ENCODE results near the gene RMRP.
"Not testable (repeated sequence)": the region's sequence is repeated elsewhere in the genome, so short reads cannot be mapped to it uniquely, and the experiment has no call there.

The RMRP gene

GRCh38 chr9:35643046-35643445 lies 14.8 kb downstream of the RMRP start:
- no peak overlapping the region for H3K27ac ChIP-seq (ENCODE audit: poor library complexity, severe bottlenecking)
- peaks cover 3% of the 10 kb centered on the region for H3K4me1 ChIP-seq (ENCODE audit: insufficient read depth, poor library complexity, severe bottlenecking)
- no peak for TF ChIP-seq CTCF (IDR thresholded peaks at IDR 0.05; ENCODE audit: poor library complexity, severe bottlenecking)
- DNase-seq (ENCODE audit: low spot score), result no peak
- no peak for ATAC-seq (ENCODE audit: low read depth)
- no peak overlapping the region for H3K4me3 ChIP-seq (ENCODE audit: severe bottlenecking)
- no peaks in the 10 kb centered on the region for H3K27me3 ChIP-seq (ENCODE audit: insufficient read depth, poor library complexity, severe bottlenecking)
- no peaks in the 10 kb centered on the region for H3K36me3 ChIP-seq (ENCODE audit: low read depth)
- H3K9me3 ChIP-seq (ENCODE audit: severe bottlenecking), result no peaks in the 10 kb centered on the region

GRCh38 chr9:35641478-35641877 lies 16.3 kb downstream of the RMRP start:
- not testable (repeated sequence) for DNase-seq (ENCODE audit: low spot score); H3K4me3 ChIP-seq (ENCODE audit: severe bottlenecking); H3K36me3 ChIP-seq (ENCODE audit: low read depth); H3K9me3 ChIP-seq (ENCODE audit: severe bottlenecking); H3K27me3 ChIP-seq (ENCODE audit: insufficient read depth, poor library complexity, severe bottlenecking); H3K4me1 ChIP-seq (ENCODE audit: insufficient read depth, poor library complexity, severe bottlenecking); H3K27ac ChIP-seq (ENCODE audit: poor library complexity, severe bottlenecking); ATAC-seq (ENCODE audit: low read depth)

- not testable (repeated sequence) for H3K4me1 ChIP-seq (ENCODE audit: insufficient read depth, poor library complexity, severe bottlenecking); DNase-seq (ENCODE audit: low spot score); H3K36me3 ChIP-seq (ENCODE audit: low read depth); H3K27ac ChIP-seq (ENCODE audit: poor library complexity, severe bottlenecking); H3K4me3 ChIP-seq (ENCODE audit: severe bottlenecking); H3K27me3 ChIP-seq (ENCODE audit: insufficient read depth, poor library complexity, severe bottlenecking); ATAC-seq (ENCODE audit: low read depth); H3K9me3 ChIP-seq (ENCODE audit: severe bottlenecking)
Measured at GRCh38 chr9:35640431-35640830, 17.4 kb downstream of the RMRP start.

- no peaks in the 10 kb centered on the region for H3K36me3 ChIP-seq (ENCODE audit: low read depth)
- no peak for DNase-seq (ENCODE audit: low spot score)
- ATAC-seq (ENCODE audit: low read depth), result no peak
- H3K4me1 ChIP-seq (ENCODE audit: insufficient read depth, poor library complexity, severe bottlenecking), result no peaks in the 10 kb centered on the region
- H3K4me3 ChIP-seq (ENCODE audit: severe bottlenecking), result no peak overlapping the region
- no peaks in the 10 kb centered on the region for H3K9me3 ChIP-seq (ENCODE audit: severe bottlenecking)
- TF ChIP-seq CTCF (IDR thresholded peaks at IDR 0.05; ENCODE audit: poor library complexity, severe bottlenecking), result no peak
- H3K27me3 ChIP-seq (ENCODE audit: insufficient read depth, poor library complexity, severe bottlenecking), result no peaks in the 10 kb centered on the region
- no peak overlapping the region for H3K27ac ChIP-seq (ENCODE audit: poor library complexity, severe bottlenecking)
Measured at GRCh38 chr9:35639631-35640030, 18.2 kb downstream of the RMRP start.

- not testable (repeated sequence) for H3K27ac ChIP-seq (ENCODE audit: poor library complexity, severe bottlenecking); ATAC-seq (ENCODE audit: low read depth); H3K9me3 ChIP-seq (ENCODE audit: severe bottlenecking); H3K4me1 ChIP-seq (ENCODE audit: insufficient read depth, poor library complexity, severe bottlenecking); DNase-seq (ENCODE audit: low spot score); H3K4me3 ChIP-seq (ENCODE audit: severe bottlenecking); H3K27me3 ChIP-seq (ENCODE audit: insufficient read depth, poor library complexity, severe bottlenecking); H3K36me3 ChIP-seq (ENCODE audit: low read depth)
Measured at GRCh38 chr9:35639225-35639624, 18.6 kb downstream of the RMRP start.

- DNase-seq (ENCODE audit: low spot score); H3K27ac ChIP-seq (ENCODE audit: poor library complexity, severe bottlenecking); H3K9me3 ChIP-seq (ENCODE audit: severe bottlenecking); ATAC-seq (ENCODE audit: low read depth); H3K36me3 ChIP-seq (ENCODE audit: low read depth); H3K4me1 ChIP-seq (ENCODE audit: insufficient read depth, poor library complexity, severe bottlenecking); H3K27me3 ChIP-seq (ENCODE audit: insufficient read depth, poor library complexity, severe bottlenecking); H3K4me3 ChIP-seq (ENCODE audit: severe bottlenecking): not testable (repeated sequence)
Measured at GRCh38 chr9:35638751-35639150, 19.1 kb downstream of the RMRP start.

GRCh38 chr9:35637427-35637955 lies 20.3 kb downstream of the RMRP start:
- ATAC-seq (ENCODE audit: low read depth); H3K9me3 ChIP-seq (ENCODE audit: severe bottlenecking); H3K36me3 ChIP-seq (ENCODE audit: low read depth); H3K4me1 ChIP-seq (ENCODE audit: insufficient read depth, poor library complexity, severe bottlenecking); H3K27ac ChIP-seq (ENCODE audit: poor library complexity, severe bottlenecking); DNase-seq (ENCODE audit: low spot score); H3K4me3 ChIP-seq (ENCODE audit: severe bottlenecking); H3K27me3 ChIP-seq (ENCODE audit: insufficient read depth, poor library complexity, severe bottlenecking): not testable (repeated sequence)

- H3K27me3 ChIP-seq (ENCODE audit: insufficient read depth, poor library complexity, severe bottlenecking); H3K9me3 ChIP-seq (ENCODE audit: severe bottlenecking); H3K36me3 ChIP-seq (ENCODE audit: low read depth); H3K4me1 ChIP-seq (ENCODE audit: insufficient read depth, poor library complexity, severe bottlenecking); ATAC-seq (ENCODE audit: low read depth); H3K27ac ChIP-seq (ENCODE audit: poor library complexity, severe bottlenecking); DNase-seq (ENCODE audit: low spot score); H3K4me3 ChIP-seq (ENCODE audit: severe bottlenecking): not testable (repeated sequence)
Measured at GRCh38 chr9:35636877-35637246, 21.0 kb downstream of the RMRP start.

All from RWPE2 (cell line).